ENCODE measurements around the gene RAP1GAP2.

DNA sequence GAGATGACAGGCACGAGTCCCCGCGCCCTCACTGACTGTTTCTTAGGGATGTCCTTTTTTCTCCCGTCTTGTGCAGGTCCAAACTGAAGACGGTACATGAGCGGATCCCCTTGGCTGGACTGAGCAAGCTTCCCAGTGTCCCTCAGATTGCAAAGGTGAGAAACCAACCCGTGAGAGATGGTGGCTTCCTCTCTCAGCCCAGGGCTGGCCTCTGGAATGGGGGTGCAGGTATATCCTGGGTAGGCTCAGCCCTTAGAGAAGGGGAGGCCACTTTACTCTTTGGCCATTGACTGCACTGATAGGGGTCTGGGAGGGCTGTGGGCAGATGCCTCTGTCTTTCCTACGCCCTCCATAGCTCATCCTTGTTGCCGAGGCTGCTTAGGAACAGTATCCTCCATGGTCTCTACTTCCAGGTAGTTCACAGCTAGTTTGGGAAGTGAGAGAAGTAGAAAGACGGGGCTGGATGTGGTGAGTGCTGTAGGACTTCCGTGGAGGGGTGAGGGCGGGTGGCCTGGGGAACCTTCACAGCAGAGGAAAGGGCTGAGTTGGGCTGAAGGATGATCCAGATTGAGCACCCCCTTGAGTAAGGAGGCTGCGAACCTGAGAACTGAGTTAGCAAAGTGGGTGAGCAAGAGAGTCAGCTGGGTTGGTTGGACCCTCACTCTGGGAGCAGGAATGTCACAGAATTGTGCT lies 184.1 kb downstream of the RAP1GAP2 start:
- TF ChIP-seq SP1 (IDR thresholded peaks at IDR 0.05) (no peak), SUZ12 (IDR thresholded peaks at IDR 0.05) (no peak), NFRKB (IDR thresholded peaks at IDR 0.05) (no peak), FOXK2 (IDR thresholded peaks at IDR 0.05) (no peak), LEF1 (IDR thresholded peaks at IDR 0.05; ENCODE audit: borderline replicate concordance) (no peak), ELF4 (IDR thresholded peaks at IDR 0.05) (no peak), ARNT (IDR thresholded peaks at IDR 0.05) (no peak), BHLHE40 (IDR thresholded peaks at IDR 0.05; ENCODE audit: borderline replicate concordance) (no peak), TARDBP (IDR thresholded peaks at IDR 0.05) (no peak)

All from HEK293T (cell line).